Activated B cell treated with CpG ODN at 0.5 μM for 24 hours (primary cell): ENCODE measurements around the gene ASGR2. TPM values are rescaled to one million over a fixed set of nuclear protein-coding genes. Genes with fewer than 3 reads are reported as not detected.

Source experiments
- ATAC-seq: fragments of 200-7000 bp; cut with Tn5 transposase; one replicate; pipeline ENCODE4 v1.10.0; 2021; ENCODE audit warnings: low read depth, mild to moderate bottlenecking, moderate library complexity
- CTCF ChIA-PET: fragments of 350-600 bp; sonication (Branson Sonifier 250); formaldehyde crosslinking; loops from one replicate; lab custom pipeline; 2021; ENCODE audit warnings: antibody characterized with exemption; lab: Charles Lee
- POLR2A ChIA-PET: fragments of 350-600 bp; sonication (Branson Sonifier 250); formaldehyde crosslinking; loops from one replicate; lab custom pipeline; 2021; ENCODE audit warnings: antibody characterized with exemption; lab: Charles Lee
- DNase-seq: peaks from one replicate; pipeline ENCODE4 v3.0.0; 2022
- H3K27ac Mint-ChIP-seq: one replicate; pipeline ENCODE4 v1.8.0; 2020; ENCODE audit warnings: mixed read lengths
- H3K27me3 Mint-ChIP-seq: one replicate; pipeline ENCODE4 v1.8.0; 2021; ENCODE audit warnings: mixed read lengths
- H3K36me3 Mint-ChIP-seq: one replicate; pipeline ENCODE4 v1.8.0; 2021; ENCODE audit warnings: low read depth, mixed read lengths
- H3K4me1 Mint-ChIP-seq: one replicate; pipeline ENCODE4 v1.8.0; 2021; ENCODE audit warnings: mixed read lengths
- H3K4me3 Mint-ChIP-seq: one replicate; pipeline ENCODE4 v1.8.0; 2020; ENCODE audit warnings: mild to moderate bottlenecking, mixed read lengths
- H3K9me3 Mint-ChIP-seq: one replicate; pipeline ENCODE4 v1.8.0; 2020; ENCODE audit warnings: mixed read lengths
- intact Hi-C: fragments of 100-400 bp; cut with micrococcal nuclease; formaldehyde crosslinking; loops from one replicate; pipeline ENCODE4 v1.15.1; 2024
- total RNA-seq: library from RNA; stranded (reverse); gene quantifications from 2 replicates; pipeline ENCODE4 v1.2.3, GENCODE V29; 2022
- TF ChIP-seq, protein P1 (sequence below): fragments of 200-600 bp; IDR thresholded peaks from one replicate; pipeline ENCODE4 v1.8.0; 2022; ENCODE audit warnings: antibody characterized with exemption, mild to moderate bottlenecking

Gene ASGR2
- total RNA-seq, 1 donor from 2014 or later: not detected

DNA sequence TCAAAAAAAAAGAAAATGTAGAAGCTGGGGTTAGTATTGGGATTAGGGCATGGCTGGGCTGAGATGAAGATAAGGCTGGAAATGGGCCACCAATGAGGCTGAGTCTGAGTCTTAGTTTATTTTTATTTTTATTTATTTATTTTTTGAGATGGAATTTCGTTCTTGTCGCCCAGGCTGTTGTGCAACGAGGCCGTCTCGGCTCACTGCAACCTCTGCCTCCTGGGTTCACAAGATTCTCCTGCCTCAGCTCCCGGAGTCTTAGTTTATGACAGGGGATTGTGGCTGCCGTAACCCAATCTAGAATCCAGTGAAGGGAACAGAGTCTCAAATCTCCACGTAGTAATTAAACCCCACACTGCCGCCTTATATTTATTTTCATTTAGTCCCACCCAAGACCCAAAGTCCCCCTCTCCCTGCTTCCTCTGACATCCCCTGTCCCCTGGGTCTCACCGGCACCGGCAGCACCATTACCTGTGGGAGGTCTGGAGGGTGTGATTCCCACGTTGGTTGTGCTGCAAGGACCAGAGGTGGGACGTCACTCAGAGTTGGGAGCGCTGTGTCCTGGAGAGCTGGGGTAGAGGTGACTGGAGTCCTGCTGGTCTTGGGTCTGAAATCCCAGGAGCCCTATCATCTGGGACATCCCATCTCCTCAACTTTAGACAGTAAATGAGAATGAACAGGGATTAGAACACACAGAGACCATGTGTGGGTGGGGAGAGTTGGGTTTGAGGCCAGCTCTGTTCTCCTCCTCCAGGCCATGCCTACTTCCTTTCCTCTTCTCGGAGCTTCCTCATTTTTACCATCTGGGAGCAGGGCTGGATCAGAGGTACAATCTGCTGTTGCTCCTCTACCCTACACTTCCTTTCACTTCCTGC lies 34.8 kb downstream of the ASGR2 start, which contains the start of gene CLEC10A:
Gene CLEC10A, minus strand, starts transcription at position 671 of the 875 bp plus-strand sequence. CDS start 1,439 bp downstream, outside the sequence.
- ATAC-seq: no peak
- POLR2A ChIA-PET: no interaction called here
- Mint-ChIP-seq H3K36me3 (no peaks in the 10 kb centered on the region), H3K27me3 (peaks cover 14% of the 10 kb centered on the region), H3K4me3 (no peak within 1 kb of the TSS), H3K4me1 (peaks cover 21% of the 10 kb centered on the region), H3K27ac (no peak within 1 kb of the TSS), H3K9me3 (no peaks in the 10 kb centered on the region)
- DNase-seq: no peak
- CTCF ChIA-PET: no interaction called here
- intact Hi-C loops: no loop called here
- TF ChIP-seq, protein P1, sequence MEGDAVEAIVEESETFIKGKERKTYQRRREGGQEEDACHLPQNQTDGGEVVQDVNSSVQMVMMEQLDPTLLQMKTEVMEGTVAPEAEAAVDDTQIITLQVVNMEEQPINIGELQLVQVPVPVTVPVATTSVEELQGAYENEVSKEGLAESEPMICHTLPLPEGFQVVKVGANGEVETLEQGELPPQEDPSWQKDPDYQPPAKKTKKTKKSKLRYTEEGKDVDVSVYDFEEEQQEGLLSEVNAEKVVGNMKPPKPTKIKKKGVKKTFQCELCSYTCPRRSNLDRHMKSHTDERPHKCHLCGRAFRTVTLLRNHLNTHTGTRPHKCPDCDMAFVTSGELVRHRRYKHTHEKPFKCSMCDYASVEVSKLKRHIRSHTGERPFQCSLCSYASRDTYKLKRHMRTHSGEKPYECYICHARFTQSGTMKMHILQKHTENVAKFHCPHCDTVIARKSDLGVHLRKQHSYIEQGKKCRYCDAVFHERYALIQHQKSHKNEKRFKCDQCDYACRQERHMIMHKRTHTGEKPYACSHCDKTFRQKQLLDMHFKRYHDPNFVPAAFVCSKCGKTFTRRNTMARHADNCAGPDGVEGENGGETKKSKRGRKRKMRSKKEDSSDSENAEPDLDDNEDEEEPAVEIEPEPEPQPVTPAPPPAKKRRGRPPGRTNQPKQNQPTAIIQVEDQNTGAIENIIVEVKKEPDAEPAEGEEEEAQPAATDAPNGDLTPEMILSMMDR: no peak

- ATAC-seq (no peak), DNase-seq (no peak)
- CTCF ChIA-PET: no interaction called here
- TF ChIP-seq, protein P1: no peak
- Mint-ChIP-seq H3K4me3 (no peak overlapping the region), H3K4me1 (peaks cover 17% of the 10 kb centered on the region), H3K27me3 (peaks cover 13% of the 10 kb centered on the region), H3K9me3 (no peaks in the 10 kb centered on the region), H3K36me3 (no peaks in the 10 kb centered on the region), H3K27ac (no peak overlapping the region)
- POLR2A ChIA-PET: no interaction called here
- intact Hi-C loops: no loop called here
These were observed 35.9 kb downstream of the ASGR2 start for GRCh38 chr17:7078711-7079110.

DNA sequence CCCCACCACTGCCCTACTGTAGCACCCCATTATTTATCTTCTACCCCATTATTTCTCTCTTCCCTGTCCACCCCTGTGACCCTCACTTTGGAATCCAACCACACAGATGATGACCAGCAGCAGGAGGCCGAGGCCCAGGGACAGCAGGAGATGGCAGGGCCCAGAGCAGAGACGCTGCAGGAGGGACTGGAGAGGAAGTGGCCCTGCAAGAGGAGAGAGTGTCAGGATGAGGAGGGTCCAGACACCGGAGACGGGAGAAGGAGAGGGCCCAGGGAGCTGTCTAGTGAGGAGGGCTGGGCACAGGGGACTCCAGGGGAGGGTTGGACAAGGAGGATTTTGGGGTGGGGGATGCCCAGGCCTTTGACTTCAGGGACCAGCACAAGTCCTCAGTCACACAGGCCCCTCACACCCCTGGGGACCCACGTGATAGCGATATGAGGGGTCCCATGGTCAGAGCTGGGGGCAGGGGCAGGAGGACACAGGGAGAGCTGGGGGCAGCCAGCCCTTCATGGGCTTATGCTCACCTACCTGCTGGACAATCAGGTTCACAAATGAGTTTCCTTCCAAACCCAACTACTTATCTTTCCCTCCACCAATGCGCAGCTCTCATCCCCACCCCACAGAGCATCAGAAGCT lies 36.6 kb downstream of the ASGR2 start:
- no peak overlapping the region for H3K27ac Mint-ChIP-seq
- DNase-seq (no peak), ATAC-seq (no peak)
- H3K27me3 Mint-ChIP-seq: peaks cover 8% of the 10 kb centered on the region
- H3K9me3 Mint-ChIP-seq: no peaks in the 10 kb centered on the region
- ChIA-PET CTCF (no interaction called here), POLR2A (no interaction called here)
- no peaks in the 10 kb centered on the region for H3K36me3 Mint-ChIP-seq
- intact Hi-C loops: no loop called here
- TF ChIP-seq, protein P1: no peak
- H3K4me3 Mint-ChIP-seq: no peak overlapping the region
- peaks cover 18% of the 10 kb centered on the region for H3K4me1 Mint-ChIP-seq

DNA sequence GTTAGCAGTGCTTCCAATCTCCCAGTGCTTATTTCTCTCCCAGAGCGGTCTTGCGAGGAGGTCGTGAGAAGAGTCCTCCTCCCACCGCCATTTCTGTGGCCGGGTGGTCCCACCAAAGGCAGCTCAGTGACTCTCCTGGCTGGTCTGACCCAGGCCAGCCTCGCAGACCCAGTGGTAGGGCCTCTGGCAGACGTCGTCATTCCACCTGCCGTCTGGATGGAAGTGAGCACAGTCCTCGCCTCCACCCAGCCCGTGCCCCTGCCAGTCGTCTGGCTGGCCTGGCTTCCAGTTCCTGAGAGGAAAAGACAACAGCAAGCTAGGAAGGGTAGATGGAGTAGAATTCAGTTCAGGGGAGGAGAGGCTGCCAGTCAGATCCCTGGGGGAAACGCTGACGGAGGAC lies 39.7 kb downstream of the ASGR2 start:
- Mint-ChIP-seq H3K27me3 (no peaks in the 10 kb centered on the region), H3K36me3 (no peaks in the 10 kb centered on the region), H3K4me3 (no peak overlapping the region), H3K4me1 (peaks cover 13% of the 10 kb centered on the region), H3K27ac (no peak overlapping the region), H3K9me3 (no peaks in the 10 kb centered on the region)
- ATAC-seq (no peak), DNase-seq (no peak)
- intact Hi-C loops: no loop called here
- TF ChIP-seq, protein P1: no peak
- POLR2A ChIA-PET: no interaction called here
- CTCF ChIA-PET: no interaction called here

- Mint-ChIP-seq H3K9me3 (peaks cover 11% of the 10 kb centered on the region), H3K4me3 (peak overlapping the region; percentile 11), H3K36me3 (peaks cover 2% of the 10 kb centered on the region), H3K27me3 (no peaks in the 10 kb centered on the region), H3K4me1 (peaks cover 13% of the 10 kb centered on the region), H3K27ac (no peak overlapping the region)
- intact Hi-C loops: no loop called here
- ChIA-PET CTCF (no interaction called here), POLR2A (interaction anchor here (0.7 to 1.5 kb wide), 2 partner anchors 33 to 60 kb away, joined by 3 to 8 read pairs; no protein-coding TSS in a partner anchor)
- peak; percentile 28 for ATAC-seq
- TF ChIP-seq, protein P1: no peak
- no peak for DNase-seq
These were observed 42.2 kb downstream of the ASGR2 start for GRCh38 chr17:7072406-7072805.
